GM11168 (cell line): Measurements from ENCODE around the gene GPC3.

Source experiments
- in situ Hi-C: fragments of 300-500 bp; cut with MboI; formaldehyde crosslinking; loops from one replicate; pipeline ENCODE4 v1.12.0; 2022; ENCODE audit warnings: low sequenced_read_pairs; ENCODE audit not compliant: unreplicated experiment

The GPC3 gene

DNA sequence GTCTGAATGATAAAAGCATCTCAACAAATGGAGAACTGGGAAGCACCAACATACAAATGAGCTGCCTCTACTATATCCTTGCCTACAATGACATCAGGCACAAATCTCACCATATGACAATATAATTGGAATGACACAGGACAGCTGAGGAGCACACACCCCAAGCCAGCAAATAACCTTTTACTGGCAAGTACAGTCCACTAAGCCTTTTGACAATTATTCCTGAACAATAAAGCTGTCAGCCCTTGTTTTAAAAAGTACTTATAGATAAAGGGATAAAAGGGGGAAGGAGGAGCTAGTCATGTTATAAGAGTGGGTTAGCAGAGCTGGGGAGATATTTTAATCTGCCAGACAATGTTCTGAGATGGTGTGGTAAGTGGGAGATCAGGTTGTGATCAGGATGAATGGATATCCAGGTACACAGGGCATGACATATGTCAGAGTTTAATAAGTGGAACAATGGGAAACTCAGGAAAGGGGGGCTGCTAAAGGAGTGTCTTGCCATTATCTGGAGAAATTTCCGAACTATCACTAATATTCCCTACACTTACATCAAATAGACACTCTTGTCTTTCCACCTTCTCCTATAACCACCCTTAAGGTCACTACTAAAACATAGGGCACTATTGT, 127.6 kb downstream of the GPC3 start:
- in situ Hi-C loops = no loop called here

DNA sequence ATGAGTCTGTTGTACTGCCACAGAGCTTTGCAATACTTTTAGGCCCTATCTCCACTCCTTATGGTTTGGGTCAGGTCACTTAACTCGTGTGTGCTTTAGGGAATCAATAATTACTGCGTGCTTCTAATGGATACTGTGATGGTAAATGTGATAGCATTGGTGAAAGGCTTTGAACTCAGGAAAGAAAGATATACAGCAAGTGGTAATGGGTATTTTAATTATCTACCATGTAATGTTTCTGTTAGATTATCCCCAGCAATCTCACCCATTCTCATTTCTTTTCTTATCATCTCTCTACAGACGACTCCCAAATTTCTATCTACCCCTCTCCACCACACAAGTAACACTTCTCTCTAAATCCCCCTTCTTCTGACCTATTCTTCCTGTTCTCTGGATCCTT, 128.6 kb downstream of the GPC3 start:
- in situ Hi-C loops = no loop called here

DNA sequence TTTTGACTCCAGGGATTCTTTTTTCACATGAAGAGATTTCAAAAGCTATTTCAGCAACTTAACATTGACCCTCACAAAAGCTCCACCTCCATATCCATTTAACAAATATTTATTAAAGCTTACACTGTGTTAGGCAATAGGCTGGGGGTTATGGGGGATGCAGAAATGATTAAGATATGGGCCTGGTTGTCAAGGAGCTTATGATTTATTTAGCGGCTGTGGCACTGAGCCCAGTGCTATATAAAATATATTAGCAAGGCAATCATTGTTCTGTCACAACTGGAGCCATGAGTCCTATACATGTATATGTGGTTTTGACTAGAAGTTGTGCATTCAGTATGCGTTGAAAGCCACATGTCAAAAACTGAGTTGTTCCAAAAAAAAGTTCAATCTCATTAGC, 131.1 kb downstream of the GPC3 start:
- in situ Hi-C loops = no loop called here

DNA sequence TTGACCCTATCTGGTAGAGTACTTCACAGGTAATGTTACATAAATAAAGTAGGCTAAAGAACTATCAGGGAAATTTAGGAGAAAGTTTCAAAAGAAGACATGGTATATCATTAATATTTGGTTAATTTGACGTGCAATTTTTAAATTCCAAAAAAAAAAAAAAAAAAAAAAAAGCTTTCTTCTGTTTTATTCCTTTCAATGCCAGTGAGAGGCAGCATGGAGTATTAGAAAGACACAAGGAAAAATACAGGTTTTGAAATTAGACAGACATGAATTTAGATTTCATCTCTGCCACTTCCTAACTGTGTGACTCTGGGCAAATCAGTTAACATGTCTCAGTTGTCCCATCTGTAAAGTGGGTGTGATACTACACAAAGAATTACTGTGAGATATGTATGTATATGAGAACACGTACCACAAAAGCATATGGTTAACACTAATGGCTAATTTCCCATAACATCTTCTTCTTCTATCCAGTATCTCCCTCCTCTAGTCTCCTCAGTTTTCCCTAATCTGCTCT, 132.5 kb downstream of the GPC3 start:
- in situ Hi-C loops = no loop called here

DNA sequence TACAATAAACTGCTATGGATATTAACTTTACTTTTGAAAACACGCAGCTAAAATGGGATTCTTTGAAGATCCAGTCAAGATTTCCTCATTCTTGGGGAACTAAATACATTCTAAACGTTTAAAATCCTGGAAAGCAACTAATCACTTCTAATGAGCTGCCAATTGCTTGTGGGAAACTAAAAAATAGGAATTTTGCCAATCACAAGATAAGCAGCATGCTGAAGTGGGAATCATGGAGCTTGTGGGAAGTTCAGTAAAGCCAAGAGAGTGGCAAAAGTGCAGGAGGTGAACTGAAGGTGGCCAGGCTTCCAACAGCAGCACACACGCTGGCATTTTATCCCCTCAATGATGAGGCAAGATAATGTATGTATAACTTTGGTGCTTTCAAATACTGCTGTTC, 133.0 kb downstream of the GPC3 start:
- in situ Hi-C loops = no loop called here

DNA sequence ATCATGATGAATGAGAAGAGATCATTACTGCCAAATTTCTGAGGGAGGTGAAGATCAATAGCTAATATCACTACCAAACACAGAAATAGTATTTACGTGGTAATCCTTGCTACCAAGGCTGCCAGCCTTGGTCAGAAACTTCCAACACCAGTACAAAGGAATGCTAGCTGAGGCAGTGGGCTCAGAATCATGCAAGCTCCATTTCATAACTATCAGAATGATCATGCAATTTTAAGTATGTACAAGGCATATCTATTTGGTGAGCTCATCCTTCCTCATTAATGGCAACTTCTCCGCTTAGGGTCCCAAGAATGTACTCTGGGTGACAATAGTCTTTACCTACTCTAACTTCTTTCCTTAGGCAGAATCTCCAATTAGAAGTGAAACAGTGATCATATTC, 135.0 kb downstream of the GPC3 start:
- in situ Hi-C loops = no loop called here

DNA sequence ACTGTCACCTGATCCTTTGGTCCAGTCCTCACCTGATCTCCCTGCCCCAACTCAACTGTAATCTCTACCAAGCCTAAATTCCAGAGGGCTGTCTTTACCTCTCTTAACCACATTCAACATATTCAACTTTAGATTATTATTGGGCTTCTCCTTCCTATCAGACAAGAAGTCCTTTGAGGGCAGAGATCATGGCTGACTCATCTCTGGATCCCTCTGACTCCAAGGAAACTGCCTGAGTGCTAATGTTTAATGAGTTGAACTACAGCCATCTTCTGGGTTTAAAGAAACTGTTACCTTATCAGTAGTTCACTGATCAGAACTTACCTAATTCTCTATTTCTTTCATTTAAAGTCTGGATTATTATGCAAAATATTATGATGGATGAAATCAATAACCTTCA, 135.7 kb downstream of the GPC3 start:
- in situ Hi-C loops = no loop called here

DNA sequence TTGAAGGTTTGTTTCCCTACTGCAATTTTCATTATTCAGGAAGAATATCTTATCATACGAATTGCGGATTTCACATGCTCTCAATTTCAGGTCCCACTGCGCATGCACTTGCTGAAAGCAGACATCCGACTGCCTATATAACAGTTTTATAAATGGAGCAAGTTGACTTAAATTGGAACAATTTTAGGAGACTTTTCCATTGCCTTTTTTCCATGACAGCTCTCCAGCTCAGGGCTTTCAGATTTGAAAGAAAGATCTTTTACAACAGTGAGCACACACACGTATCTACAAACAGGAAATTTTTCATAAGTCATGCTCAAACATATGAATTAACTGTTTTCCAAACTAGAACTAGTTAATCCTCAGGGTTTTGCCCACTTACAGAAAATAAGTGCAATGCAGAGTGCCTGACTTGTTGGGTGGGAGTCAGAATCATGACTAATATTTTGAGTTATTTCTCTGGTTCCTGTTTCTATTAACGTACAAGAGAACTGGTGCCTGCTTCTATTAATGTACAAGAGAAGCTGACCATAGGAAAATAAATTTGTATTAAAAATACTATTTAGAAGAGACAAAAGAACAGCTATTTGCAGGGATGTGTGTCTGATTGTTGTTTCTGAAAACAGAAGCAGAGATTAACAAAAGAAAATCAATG, 137.9 kb downstream of the GPC3 start:
- in situ Hi-C loops = no loop called here

DNA sequence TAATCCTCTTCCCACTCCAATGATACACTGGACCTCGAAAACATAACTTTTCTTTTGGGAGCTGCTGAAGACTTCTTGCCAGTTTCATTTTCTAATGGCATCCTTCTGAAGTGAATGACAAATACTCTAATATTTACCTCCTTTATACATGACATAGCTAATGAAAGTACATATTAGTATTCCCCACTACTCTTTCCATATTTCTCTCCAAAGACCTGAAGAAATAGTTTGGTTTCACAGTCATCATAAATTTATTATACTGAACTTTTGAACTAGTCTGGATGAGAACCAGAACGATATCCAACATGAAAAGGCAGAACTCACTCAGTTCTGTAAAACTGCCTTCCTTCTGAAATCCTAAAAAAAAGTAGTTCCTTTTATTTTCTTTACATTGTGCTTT, 139.1 kb downstream of the GPC3 start:
- in situ Hi-C loops = no loop called here

DNA sequence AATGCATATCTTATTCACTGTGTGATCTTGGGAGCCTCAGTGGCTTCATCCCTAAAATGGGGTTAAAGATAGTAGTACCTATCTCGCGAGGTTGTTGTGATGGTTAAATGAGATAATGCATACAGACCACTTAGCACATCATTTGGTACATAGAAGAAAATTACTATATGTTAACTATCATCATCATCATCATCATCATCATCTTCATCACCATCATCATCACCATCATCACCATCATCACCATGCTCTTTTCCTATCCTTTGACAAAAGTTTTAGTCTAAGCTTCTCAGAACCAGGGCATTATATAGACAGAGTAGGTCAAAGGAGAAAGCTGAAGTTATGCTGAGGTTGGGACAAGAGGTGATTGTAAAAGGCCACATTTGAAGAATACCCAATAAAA, 145.0 kb downstream of the GPC3 start:
- in situ Hi-C loops = no loop called here

DNA sequence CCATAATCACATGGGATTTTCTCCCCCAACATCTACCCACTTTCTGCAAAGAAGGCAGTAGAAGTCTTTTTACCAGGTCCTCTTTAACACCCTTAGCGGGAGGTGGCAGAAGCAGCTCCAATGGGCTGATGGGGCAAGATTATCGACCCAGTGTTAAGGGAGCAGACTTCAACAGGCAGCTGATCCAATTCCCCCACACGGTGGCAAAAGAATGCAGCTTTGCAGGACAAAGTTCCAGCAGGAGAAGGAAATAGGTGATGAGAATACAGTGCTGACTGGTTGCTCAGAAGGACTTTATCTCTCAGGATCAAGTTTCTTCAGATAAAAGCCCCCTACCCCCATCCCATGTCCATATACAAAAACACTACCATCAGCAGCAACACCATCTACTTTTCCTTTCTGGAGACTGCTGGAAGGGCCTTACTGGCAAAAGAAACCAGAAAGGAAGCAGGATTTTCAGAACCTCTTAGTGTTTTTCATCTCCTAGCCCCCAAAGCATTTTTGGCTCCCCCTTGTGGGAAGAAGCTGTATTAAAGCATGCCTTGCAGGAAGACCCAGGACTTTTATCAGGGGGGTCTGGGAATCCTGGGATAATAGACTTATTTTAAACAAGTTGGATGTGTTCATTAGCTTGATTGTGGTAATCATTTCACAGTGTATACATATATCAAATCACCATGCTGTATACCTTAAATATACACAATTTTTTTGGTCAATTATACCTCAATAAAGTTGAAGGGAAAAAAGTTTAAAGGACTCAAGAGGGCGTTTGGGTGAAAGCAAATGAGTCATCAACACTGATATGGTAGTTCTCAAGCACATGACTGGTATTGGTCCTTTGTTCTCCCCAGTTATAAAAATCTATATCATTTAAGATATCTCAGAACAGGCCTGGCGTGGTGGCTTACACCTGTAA, 146.4 kb downstream of the GPC3 start:
- in situ Hi-C loops = no loop called here

DNA sequence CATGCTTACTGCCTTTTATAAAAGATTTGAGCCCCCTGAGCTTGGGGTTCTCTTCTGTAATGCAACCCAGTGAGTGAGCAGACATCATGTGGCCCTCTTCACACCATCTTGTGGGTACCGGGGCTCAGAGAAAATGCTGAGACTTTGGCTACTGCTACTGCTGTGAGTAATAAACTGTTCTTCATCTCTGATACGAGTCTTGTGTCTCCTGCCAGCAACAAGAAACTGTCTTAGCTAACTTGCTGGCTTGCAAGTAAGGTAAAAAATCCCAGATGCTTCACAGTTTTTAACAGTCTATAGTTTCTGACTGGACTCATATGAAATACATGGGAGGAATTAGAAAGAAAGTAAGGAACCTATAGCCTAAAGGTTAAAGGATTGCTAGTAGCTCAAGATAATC, 148.3 kb downstream of the GPC3 start:
- in situ Hi-C loops = no loop called here

DNA sequence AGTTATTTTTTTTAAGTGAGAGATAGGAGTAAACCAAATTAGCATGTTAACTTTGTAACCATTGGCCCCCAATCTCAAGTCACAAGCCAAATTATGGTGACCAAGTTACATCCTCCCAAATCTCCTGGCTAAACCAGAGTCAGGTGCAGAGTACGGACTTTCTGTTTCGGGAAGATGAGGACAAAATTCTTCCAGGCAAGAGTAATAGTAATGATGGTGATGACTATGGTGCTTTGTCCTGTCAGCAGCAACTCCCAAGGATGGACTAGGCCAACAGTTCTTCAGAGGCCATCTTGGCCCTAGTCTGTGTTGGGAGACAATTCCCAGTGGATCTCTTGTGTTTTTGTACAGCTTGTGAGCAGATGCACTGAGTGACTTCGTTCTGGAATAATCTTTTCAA, 148.8 kb downstream of the GPC3 start:
- in situ Hi-C loops = no loop called here

DNA sequence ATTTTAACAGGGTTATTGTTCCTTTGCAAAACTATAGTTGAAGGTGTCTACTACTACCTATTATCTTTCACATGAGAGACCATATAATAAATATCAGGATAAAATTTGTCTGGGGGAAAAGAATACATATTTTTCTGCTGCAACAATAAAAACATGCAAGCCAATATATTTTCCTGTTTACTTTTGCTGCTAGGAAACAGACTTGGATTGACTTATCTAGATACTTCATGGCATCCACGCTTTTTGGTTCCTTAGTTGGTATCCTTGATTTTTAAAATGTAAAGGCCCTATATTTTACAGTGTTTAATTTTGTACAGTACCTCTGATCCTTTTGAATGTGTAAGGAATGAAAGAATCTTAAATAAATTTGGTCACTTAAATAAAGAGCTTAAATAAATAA, 150.6 kb downstream of the GPC3 start:
- in situ Hi-C loops = no loop called here

DNA sequence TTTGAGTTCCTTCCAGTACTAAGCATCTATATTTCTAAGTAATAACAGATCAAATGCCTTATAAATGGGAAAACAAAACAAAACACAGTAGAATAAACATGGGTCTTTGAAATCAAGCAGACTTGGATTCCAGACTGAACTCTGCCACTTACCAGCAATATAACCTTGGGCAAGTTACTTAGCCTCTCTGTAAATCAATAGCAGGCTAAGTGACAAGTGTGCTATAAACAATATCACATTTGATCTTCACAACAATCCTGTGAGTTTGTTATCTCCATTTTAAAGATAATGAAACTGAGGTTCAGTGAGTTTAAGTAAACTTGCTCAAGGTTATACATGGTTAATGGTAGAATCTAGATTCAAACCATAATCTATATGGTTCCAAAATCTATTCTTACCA, 165.8 kb downstream of the GPC3 start:
- in situ Hi-C loops = no loop called here

DNA sequence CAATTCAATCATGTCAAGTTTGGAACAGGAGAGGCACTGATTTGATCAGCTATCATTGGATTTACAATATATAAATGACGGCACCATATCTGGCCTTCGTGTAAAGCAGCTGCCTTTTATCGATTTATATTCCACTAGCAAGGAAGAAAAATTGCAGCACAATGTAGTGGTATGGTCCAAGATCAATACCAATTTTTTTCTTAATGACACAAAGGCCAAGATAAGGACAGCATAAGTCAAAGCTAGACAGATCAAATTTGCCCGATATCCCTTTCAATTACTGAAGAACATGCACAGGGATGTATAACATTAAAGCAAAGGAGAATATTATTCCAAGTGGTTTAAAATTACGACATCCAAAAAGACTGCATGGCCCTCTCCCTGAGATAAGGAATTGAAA, 167.4 kb downstream of the GPC3 start:
- in situ Hi-C loops = no loop called here

DNA sequence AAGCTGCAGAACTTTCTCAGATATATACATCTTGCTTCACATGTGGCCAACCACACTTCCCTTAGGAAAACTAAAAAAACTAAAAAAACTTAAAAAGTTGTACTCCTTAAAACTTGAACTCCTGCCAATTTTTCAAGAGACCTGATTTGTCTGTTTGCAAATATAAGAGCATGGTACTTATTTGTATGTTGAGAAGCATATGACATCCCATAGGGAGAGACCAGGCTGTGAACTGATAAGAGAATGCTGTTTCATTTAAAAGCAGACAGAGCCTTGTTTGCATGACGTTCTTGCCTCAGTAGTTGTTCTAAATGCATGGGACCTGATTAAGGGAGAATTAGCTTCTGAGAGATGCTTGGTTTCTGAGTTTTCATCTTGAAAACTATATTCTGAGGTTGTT, 169.9 kb downstream of the GPC3 start:
- in situ Hi-C loops = no loop called here

DNA sequence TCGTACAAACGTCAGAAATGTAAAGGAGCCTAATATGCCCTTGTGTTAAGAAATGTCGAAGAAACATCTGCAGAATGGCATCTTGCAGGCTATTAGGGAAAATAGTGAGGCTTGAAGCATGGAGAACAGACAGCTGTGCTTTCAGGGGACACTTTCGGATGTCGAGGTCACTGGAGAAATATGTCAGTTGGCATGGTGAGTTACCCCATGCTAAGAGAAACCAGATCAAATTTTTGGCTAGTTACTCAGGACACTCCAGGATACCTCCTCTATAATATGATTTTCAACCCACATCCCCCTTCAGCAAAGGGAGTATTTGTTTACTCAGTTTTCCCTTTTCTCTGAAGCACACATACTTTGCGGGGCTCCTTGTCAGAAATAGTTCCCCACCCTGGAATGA, 171.4 kb downstream of the GPC3 start:
- in situ Hi-C loops = no loop called here

DNA sequence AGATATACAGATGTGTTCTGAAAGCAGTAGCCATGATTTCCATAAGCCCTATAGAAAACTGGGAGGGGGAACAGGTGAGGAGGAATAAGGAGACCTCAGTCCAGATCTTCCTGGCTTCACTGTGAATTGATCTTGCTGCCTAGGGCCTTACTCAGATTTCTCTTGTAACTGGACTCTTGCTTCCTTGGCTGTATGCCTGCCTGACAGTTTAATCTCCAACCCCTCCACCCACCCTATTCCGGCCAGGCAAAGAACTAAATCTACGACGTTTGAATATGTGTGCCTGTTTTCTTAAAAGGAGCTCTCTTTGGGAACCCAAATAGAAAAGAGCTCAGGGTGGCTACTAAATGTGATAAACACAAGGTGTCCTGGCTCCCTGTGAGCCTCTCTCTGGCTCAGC, 173.0 kb downstream of the GPC3 start:
- in situ Hi-C loops = no loop called here

DNA sequence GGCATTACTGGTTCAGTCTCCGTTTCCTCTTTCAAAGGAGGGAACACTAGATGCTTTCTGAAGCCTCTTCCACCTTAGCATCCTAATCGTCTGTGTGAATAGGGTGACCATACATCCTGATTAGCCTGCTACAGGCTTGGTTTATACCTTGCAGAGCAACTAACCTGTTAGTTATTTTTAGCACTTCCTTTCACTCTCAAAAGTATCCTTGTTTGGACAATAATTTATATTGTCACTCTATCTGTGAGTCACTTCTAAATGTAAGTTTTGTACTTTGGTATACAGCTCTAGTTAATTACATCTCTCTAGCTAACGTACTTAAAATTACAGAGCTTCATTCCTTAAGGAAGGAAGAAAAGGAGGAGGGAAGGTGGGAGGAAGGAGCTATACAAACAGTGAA, 174.5 kb downstream of the GPC3 start:
- in situ Hi-C loops = no loop called here

DNA sequence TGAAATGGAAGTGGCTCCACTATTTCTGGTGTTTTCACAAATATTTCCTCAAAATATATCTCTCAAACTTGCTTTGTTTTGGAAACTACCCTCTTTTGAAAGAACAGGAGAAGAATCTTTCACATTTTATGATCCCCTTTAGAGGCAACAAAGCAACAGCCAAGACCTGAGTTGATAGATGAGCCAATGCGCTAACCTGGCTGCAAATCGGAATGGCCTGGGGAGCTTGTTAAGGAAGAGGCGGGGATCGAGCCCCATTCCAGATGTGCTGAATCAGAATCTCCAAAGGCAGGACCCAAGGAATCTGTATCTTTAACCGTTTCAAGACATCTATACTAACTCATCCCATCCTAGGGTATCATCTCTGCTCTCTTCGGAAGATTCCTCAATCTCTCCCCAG, 181.3 kb downstream of the GPC3 start:
- in situ Hi-C loops = no loop called here
